ENCODE data around the gene KDM4C.
"Not testable (repeated sequence)": the region's sequence is repeated elsewhere in the genome, so short reads cannot be mapped to it uniquely, and the experiment has no call there.

The KDM4C gene

DNA sequence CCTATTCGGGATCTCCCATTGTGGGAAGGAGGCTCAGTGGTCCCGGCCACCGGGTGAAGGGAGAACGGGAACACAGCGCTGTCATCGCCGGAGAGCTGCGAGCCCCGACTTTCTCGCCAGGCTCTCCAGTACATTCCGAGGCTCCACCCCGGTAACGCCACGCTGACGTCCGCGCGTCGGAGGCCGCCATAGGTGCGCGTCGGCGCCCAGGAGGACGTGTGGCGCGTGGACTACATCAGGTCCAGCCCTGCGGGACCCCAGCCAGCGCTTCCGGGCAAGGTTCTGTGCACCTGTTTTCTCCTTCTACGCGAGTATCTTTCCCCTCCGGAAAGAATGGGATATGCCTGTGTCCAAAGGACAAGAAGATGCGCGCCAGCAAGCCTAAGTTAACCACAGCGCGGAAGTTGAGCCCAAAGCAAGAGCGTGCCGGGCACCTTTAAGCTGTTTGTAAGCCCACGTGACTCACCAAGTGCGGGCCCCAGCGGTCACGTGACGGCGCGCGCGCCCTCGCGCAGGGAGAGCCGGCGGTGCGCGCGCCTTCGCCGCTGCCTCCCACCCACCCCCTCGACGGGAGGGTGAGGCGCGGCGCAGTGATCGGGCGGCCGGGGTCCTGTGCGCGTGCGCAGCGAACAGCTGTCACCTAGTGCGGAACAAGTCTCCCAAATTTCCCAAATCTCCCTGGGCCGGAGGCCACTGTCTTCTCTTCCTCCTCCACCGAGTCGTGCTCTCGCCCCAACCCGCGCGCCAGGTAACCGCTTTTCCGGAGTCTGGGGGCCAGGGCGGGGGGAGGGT is at the start of gene KDM4C:
Gene KDM4C (plus strand): TSS at position 518 of the 792 bp plus-strand sequence. CDS start 35,016 bp downstream, outside the sequence.
- peak; percentile 96 for DNase-seq

DNA sequence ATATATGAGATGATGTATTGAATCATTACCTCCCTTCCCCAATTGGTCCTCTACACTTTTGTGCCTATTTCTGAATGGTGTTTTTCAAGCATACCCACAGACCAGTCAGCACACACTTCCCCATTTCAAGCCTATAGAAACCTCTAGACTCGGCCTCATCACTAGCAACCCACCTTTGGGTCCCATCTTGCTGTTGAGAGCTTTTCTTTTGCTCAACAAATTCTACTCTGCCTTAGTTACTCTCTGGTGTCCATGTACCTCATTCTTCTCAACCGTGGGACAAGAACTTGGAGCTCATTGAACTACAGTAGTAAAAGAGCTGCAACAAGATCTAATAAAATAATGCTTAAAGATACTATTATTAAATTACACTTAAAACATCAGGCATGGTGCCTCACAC is 49.0 kb upstream of the KDM4C start:
- peak; percentile 19 for DNase-seq

DNA sequence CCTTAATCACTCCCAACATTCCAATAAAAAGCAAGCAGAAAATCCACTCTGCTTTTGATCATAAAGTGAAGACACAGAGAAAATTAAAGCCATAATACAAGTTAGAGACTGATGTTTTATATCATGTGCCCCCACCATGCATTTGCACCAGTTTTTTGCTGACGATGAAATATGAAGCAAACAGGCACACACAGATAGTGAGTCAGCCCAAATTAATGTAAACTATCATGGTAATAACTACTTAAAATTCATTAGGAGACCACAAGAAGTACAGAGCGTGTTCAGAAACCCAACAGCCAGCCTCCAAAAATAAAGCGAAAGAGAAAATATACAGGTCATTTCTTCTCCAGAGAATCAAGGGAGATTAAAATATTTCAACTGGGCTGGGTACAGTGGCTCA is 46.4 kb upstream of the KDM4C start:
- no peak for DNase-seq

DNA sequence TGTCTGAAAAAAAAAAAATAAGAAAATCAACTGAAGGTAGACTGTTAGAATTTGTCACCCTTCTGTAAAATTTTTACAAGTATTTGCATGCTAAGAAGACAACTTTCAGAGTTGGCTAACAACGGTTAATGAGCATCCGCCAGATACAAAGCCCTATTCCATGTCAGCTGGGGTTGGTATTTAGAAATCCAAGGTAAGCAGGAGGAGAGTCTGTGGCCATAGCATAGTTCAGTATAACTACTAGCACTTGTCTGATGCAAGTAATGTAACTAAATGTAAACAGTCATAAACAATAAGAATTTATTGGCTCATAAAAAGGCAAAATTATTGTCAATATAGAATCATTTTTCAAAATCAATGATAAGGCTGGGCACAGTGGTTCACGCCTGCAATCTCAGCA is 45.7 kb upstream of the KDM4C start:
- no peak for DNase-seq

DNA sequence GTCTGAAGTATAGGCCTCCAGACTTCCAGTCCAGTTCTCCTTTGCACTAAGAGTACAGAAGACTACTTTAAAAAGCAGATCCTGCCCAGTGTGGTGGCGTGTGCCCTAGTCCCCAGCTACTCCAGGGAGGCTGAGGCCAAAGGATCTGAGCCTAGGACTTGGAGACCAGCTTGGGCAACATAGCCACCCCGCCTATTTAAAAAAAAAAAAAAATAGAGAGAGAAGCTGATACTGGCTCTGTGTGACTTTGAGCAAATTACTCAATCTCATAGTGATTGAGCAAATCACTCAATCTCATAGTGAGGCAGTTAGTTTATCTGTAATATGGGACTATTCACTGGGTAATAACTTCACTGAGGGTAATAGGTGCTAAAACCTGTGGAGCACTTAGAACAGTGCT is 43.6 kb upstream of the KDM4C start:
- peak; percentile 42 for DNase-seq

DNA sequence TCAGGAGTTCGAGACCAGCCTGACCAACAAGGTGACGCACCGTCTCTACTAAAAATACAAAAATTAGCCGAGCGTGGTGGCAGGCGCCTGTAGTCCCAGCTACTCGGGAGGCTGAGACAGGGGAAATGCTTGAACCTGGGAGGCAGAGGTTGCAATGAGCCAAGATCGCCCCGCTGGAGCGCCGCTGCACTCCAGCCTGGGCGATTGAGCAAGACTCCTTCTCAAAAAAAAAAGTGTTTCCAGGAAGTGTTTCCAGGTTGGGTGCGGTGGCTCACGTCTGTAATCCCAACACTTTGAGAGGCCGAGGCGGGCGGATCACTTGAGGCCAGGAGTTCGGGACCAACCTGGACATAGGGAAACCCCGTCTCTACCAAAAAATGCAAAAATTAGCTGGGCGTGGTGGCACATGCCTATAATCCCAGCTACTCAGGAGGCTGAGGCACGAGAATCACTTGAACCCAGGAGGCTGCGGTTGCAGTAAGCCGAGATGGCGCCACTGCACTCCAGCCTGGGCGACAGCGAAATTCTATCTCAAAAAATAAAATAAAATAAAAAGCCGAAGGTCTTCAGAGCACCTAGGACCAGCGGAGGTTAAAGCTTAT is 42.5 kb upstream of the KDM4C start:
- DNase-seq: not testable (repeated sequence)

DNA sequence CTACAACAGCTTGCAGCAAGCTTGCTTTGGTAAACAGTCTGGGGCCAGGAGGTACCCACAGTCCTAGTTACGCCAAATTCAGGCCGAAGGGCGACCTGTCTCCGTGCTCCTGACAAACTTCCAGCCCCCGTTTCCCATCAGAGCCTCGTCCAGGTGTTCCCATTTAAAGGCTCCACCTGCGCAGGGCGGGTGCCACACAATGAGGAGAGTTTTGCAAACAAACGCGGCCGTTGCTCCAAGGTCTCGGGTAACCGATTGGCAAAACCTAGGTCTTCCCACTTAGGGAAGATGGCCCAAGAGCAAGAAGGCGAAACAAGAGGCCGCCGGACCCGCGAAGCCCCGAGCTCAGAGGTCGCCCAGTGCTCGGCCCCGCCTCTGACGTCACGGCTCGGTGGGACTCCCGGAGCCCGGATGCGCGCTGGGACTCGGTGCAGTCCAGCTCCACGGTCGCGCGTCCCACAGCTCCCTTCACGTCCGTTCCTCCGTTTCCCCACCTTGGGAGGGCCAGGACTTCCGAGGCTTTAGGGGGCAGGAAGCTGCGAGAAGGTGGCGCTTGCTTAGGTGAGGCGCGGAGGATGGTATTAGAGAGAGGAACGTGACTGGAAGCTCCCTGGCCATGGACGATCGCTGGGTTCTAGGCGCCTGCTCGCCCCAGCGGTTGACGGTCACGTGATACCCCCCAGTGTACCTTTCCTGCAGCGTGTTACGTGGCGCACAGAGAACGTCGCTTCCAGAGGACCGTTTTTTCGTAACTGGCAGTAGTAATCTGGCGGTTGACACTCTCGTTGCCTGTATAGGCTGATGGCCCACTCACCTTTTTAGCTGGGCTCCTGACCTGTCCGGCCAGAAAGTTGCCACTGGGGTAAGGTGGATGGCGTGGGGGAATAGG is 41.8 kb upstream of the KDM4C start:
- DNase-seq: peak; percentile 82

DNA sequence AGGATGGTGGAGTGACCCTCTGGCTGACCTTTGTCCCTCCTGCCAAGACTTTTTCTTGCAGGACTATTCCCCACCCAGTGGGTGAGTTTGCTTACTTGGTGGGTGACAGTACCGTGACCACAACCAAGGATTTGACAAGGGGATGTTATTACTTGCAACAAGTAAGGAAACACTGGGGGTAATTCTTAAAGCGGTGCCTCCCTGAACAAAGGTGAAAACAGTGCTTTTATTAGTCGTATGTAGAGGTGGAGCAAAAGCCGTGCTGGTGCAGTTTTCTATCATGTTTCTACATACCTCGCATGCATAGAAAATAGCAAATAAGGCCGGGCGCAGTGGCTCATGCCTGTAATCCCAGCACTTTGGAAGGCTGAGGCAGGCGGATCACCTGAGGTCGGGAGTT is 41.0 kb upstream of the KDM4C start:
- DNase-seq: no peak

DNA sequence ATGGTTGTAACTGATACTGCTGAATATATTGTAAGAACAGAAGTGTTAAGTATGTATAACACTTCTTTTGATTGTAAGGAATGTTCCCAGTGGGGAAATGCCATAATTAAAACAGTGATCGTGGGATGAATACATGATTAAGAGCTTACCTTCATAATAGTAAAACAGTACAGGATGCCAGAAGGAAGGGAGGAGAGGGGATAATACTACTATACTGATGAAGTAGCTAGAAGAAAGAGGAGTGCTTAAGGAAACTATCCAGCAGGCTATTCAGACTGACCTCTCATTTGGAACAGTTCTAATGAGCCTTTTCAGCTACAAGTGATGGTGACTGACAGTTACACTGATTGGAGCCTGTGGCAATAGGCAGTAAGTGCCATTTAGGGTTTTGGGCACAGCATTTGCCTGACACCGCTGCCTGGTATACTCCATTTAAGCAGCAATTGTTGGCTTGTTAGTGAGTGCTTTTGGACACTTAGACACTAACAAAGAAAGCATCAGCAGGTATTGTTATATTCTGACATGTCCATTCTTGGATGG is 33.8 kb upstream of the KDM4C start:
- DNase-seq: no peak

DNA sequence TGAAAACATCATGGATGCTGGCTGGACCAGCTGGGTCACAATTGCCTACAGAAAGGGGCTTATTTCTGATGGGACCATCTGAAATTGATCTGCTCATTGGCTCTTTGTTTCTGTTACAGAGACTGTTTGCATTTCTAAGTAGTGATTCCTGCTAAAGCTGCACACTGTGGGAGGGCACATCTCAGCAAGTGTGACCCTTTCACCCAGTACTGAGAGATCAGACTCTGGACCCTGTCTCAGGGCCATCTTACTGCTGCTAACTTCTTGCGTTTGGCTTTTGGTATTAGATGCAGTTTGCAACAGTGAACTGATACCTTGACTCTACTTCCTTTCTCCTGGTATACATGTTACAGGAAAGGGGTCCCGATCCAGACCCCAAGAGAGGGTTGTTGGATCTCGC is 24.5 kb upstream of the KDM4C start:
- DNase-seq: no peak

DNA sequence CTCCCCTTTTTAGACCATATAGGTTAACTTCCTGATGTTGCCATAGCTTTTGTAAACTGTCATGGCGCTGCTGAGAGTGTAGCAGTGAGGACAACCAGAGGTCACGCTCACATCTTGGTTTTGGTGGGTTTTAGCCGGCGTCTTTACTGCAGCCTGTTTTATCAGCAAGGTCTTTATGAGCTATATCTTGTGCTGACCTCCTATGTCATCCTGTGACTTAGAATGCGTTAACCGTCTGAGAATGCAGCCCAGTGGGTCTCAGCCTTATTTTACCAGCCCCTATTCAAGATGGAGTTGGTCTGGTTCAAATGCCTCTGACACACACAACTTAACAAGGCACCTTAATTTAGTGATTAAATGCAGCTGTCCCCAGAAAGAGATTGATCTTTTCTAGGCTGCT is 23.9 kb upstream of the KDM4C start:
- no peak for DNase-seq

DNA sequence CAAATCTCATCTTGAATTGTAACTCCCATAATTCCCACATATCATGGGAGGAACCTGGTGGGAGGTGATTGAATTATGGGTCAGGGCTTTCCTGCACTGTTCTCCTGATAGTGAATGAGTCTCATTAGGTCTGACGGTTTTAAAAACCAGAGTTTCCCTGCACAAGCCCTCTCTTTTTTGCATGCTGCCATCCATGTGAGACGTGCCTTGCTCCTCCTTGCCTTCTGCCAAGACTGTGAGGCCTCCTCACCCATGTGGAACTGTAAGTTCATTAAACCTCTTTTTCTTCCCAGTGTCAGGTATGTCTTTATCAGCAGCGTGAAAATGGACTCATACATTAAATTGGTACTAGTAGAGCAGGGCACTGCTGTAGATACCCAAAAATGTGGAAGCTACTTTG is 22.4 kb upstream of the KDM4C start:
- DNase-seq: no peak

DNA sequence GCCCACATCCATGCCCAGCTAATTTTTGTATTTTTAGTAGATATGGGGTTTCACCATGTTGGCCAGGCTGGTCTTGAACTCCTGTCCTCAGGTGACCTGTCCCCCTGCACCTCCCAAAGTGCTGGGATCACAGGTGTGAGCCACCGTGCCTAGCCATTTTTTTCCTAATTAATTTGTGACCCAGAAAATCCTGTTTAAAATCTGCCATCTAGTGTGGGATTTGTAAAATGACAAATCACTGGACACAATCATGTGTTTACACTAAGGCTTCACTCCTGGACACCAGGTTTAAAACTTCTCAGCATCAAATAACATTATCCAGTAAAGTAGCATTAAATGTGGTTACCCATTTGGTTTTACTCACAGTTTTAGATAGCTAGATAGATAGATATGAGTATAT is 18.6 kb upstream of the KDM4C start:
- peak; percentile 52 for DNase-seq

DNA sequence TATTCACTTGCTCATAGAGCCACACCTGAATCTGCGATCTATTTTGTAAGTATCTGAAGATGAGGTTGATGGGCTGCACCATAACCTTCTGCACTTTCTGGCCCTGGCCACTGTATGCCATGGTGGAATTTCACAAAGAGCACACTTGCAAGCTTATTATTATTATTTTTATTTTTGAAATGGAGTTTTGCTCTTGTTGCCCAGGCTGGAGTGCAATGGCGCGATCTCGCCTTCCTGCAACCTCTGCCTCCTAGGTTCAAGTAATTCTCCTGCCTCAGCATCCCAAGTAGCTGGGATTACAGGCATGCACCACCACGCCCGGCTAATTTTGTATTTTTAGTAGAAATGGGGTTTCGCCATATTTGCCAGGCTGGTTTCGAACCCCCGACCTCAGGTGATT is 8.9 kb upstream of the KDM4C start:
- not testable (repeated sequence) for DNase-seq

DNA sequence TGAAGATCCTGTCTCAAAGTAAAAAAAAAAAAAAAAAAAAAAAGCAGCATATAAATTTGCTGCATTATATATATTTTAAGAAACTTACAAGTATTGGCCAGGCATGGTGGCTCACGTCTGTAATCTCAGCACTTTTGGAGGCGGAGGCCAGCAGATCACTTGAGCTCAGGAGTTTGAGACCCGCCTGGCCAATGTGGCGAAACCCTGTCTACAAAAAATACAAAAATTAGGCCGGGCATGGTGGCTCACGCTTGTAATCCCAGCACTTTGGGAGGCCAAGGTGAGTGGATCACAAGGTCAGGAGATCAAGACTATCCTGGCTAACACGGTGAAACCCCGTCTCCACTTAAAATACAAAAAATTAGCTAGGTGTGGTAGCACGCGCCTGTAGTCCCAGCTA is 2.9 kb upstream of the KDM4C start:
- DNase-seq: not testable (repeated sequence)

DNA sequence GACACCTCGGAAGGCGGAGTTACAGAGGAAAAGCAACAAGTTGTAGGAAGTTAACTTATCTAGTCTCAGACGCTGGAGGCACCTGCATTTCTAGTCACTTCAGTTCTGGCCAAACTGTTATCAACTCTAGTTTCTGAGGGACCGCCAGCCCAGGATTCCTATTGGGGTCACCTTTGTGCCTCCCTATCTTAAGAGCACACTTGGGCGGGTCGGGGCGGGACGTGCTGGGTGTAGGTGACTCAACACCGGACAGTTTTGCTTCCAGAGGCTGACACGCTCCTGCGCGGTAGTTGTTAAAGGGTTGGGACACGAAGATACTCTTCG is 679 bp upstream of the KDM4C start:
- peak; percentile 98 for DNase-seq

DNA sequence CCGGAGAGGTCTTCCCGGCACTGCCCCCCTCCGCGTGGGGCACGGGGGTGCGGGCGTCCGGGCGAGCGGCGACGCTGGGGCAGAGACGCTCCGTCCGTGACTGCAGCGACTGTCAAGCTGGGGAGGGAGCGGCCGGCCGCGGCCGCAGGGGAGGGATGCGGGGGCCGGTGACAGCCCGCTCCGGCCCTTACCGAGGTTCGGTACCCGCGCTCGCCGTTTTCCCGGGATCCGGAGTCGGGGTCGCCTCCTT is 400 bp downstream of the KDM4C start:
- no peak for DNase-seq

DNA sequence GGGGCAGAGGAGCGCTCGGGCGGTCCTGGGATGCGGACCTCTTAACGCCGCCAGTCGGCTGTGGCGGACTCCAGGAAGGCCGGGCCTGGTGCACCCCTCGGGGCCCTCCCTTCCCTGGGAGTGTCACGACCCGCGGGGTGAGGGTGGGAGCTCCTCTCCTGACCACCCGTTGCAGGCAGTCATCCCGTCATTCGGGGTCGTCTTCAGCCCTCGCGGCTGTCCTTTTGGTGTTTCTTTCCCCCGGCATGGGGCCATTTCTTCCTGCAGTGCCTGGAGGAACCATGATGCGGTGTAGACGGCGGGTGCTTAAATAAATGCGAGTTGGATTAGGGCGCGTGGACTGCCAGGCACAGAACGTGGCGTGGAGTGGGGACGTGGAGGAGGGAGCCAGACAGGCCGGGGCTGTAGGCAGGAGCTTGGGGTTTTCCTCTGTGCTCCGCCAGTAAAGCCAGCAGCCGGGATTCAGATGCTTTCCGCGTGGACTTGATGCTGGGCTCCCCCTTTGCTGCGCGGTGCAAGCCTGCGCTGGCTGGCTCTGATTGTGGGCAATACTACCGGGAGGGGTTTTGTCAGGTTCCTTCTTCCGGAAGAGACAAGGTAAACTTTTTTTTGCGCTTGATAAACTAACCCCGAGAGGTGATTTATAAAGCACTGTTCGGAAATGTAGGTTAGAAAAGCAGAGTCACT is 868 bp downstream of the KDM4C start:
- DNase-seq: peak; percentile 73

DNA sequence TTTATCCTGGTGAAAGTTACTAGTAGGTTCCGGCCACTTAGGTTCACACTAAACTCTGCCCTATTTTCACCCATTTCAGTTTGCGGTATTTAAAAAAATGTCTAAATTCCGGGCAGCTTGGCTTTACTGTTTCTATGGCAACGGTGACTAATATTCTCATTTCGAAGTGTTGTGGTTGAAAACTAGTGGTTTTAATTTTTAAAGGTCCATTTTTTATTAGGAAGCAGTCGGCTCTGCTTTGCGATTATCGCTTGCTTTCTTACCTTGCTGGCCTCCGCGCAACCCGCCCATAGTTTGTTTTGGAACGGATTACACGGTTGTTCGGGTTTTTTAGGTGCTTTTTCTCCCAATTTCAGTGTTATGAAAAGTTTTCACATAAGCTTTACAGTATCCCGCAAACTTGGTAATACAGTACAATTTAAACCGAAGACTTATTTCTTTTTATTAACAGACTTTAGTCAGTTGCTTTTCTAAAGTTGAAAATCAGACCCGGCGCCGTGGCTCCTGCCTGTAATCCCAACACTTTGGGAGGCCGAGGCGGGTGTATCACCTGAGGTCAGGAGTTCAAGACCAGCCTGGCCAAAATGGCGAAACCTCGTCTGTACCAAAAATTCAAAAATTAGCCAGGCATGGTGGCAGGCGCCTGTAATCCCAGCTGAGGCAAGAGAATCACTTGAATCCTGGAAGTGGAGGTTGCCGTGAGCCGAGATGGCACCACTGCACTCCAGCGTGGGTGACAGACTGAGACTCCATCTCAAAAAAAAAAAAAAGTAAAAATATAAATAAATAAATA is 1.6 kb downstream of the KDM4C start:
- peak; percentile 89 for DNase-seq

DNA sequence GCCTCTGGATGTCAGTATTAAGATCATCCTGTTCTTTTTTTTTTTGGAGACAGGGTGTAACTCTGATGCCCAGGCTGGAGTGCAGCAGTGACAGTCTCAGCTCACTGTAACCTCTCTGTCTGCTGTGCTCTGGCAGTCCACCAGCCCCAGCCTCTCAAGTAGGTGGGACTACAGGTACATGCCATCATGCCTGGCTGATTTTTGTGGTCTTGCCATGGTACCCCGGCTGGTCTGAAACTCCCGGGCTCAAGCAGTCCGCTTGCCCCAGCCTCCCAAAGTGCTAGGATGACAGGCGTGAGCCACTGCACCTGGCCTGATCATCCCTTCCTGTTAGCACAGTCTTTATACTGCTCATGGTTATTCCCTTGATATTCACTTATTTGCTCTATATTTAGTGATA is 3.5 kb downstream of the KDM4C start:
- DNase-seq: no peak

DNA sequence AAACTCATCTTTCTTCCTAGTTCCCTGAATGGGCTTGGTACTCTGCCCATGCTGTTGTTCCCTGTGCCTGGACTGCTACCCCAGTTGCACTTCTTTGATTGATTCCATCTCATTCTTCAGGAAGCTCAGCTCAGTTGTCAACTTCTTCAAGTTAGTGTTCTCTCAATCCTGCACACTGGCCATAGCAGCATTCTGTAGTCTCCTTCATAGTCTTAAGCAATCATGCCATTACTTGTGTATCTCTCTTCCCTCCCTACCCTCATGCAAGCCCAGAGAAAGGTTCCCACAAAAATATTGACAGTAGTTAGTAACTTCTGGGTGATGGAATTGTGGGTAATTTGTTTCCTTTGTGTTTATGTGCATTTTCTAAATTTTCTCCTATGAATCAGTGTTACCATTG is 5.5 kb downstream of the KDM4C start:
- no peak for DNase-seq

DNA sequence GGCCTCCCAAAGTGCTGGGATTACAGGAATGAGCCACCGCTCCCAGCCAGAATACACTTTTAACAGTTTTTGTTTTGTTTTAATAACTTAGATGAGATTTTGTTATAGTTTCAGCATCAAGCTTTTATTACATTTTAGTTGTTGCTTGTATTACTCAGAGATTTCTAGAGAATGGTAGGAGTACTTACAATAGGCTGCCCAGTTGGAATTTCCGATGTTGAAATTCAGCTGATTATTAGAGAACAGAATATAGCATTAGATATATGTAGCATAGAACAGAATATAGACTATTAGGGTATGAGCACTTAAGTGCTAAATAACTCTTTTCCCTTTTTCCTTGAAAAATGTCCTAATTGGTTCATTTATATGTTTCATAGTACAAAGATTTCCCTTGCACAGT is 6.2 kb downstream of the KDM4C start:
- DNase-seq: no peak

DNA sequence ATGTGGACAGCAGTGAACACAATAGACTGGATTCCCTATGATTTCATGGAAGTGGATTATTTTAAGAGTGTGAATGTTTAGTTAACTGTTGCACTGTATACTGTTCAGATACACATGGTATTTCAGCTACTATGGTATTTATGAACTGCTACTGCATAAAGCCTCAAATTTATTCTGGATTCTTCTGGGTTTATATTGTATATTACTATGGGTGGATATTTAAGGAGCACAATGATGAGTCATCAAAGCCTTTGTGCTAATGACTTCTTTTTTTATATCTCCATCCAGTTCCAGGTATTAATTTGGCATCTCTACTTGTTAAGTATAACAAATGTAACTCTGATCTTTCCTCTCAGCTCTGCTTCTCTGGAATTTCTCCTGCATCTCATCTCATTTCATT is 6.8 kb downstream of the KDM4C start:
- no peak for DNase-seq
